H1 (cell line): ENCODE data around the gene CDX2. TPM values are rescaled to one million over a fixed set of nuclear protein-coding genes. Genes with fewer than 3 reads are reported as not detected.

Experiments used
- ATF3 ChIP-seq: IDR thresholded peaks from 2 replicates; pipeline ENCODE4 v1.6.1; 2011; ENCODE audit warnings: low read depth, mild to moderate bottlenecking, low read length; ENCODE audit not compliant: insufficient read depth
- KDM1A ChIP-seq: fragments of 200-600, 300-600 bp; sonication (generic); IDR thresholded peaks from 2 replicates; pipeline ENCODE4 v1.7.1; 2016; ENCODE audit warnings: mild to moderate bottlenecking, low read length, borderline replicate concordance
- KDM5A ChIP-seq: fragments of 200-600 bp; IDR thresholded peaks from 2 replicates; pipeline ENCODE4 v1.7.1; 2012; ENCODE audit warnings: mild to moderate bottlenecking, low read length, inconsistent platforms, mixed read lengths
- MAX ChIP-seq: IDR thresholded peaks from 2 replicates; pipeline ENCODE4 v1.6.1; 2012; ENCODE audit warnings: inconsistent platforms
- RNF2 ChIP-seq: fragments of 200-900, 300-1000 bp; sonication (generic); IDR thresholded peaks from 2 replicates; pipeline ENCODE4 v1.7.1; 2016; ENCODE audit warnings: borderline replicate concordance, low read depth, mild to moderate bottlenecking, antibody characterized with exemption, low read length; ENCODE audit not compliant: poor library complexity, severe bottlenecking; ENCODE audit errors: missing control alignments
- SIX5 ChIP-seq: IDR thresholded peaks from 2 replicates; pipeline ENCODE4 v1.6.1; 2011; ENCODE audit warnings: mild to moderate bottlenecking, low read depth, low read length
- SP2 ChIP-seq: IDR thresholded peaks from 2 replicates; pipeline ENCODE4 v1.6.1; 2012; ENCODE audit warnings: mild to moderate bottlenecking, low read length, inconsistent platforms
- ZNF274 ChIP-seq: IDR thresholded peaks from 2 replicates; pipeline ENCODE4 v1.7.0; 2012; ENCODE audit warnings: low read length, borderline replicate concordance; ENCODE audit errors: extremely low read depth
- polyA plus RNA-seq, 7 experiments: library from polyadenylated mRNA; depleted of rRNA in 3 of 7; stranded (reverse) in 5 of 7; unstranded in 2 of 7; fragments of >200 nt in 5 of 7; fragments of 200-250 nt in 2 of 7; gene quantifications; 1 replicate in 5 of 7; 2 replicates in 1 of 7; 4 replicates in 1 of 7; pipeline versions ENCODE4 v1.2.1 to v1.2.3, GENCODE V29; 2011 to 2013; ENCODE audit warnings: missing spikeins in 2 of 7, mixed read lengths in 2 of 7
- total RNA-seq: library from RNA; stranded (reverse); fragmentation: NEBNext Ultra II Directional; extraction: Animal tissue kit (Norgen Biotek cat#: 25700); gene quantifications from 2 replicates; pipeline ENCODE4 v1.2.1, GENCODE V29; 2021
- TF ChIP-seq, protein P1 (sequence below), 3 experiments: IDR thresholded peaks; 1 replicate in 2 of 3; 2 replicates in 1 of 3; pipeline versions ENCODE4 v1.5.1 to v1.6.1; 2011; ENCODE audit warnings: low read length in 3 of 3, mild to moderate bottlenecking in 3 of 3, inconsistent platforms in 2 of 3, low read depth in 1 of 3, moderate library complexity in 1 of 3; ENCODE audit not compliant: insufficient read depth in 1 of 3; ENCODE audit errors: control extremely low read depth in 1 of 3

CDX2 gene
- total and polyA plus RNA-seq, 2 of the 8 experiments (the other 6 are each of a cell fraction or from before 2014, with no cell fraction given) = 0.09 TPM; not detected in 1

DNA sequence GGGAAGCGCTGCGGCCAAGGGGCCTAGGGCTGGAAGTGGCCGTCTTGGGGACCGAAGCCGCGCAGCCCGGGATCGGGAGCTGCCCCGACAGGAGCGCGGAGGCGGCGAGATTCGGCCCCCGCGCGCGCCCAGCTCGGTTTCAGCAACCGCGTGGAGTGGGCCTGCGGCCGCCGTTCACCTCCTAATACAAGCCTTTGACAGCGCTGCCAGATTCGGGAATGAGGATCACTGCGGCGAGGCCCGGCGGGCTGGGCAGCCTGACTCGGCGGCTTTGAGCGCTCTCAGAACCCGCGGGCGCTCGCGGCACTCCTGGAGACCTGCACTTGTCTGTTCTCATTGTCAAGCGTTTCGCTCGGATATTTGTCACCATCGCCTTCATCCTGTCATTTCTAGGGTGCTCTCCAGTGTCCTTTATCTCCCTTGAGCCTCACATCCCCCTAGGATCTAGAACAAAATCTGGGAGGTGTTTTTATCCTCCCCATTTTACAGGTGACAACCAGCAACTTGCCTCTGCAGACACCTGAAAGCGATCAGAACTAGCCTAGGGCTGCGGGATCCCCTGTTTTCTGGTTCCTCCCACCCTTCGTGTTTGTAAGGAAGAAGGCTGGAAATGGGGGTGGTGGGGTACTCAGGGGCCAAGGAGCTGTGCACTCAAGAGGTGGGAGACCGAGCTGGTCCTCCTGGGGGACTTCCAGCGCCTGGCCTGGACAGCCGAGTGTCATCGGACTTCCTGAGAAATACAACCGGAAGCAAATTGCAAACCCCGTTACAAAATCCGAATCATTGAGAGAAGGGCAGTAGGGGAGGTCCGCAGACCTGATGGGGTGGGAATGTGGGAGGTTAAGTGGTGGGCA lies 1.5 kb upstream of the CDX2 start (continued):
- TF ChIP-seq SP2 (no peak), MAX (no peak), ATF3 (no peak), KDM1A (no peak), KDM5A (no peak), SIX5 (no peak), RNF2 (peak; percentile 93), ZNF274 (no peak)
- TF ChIP-seq, protein P1, sequence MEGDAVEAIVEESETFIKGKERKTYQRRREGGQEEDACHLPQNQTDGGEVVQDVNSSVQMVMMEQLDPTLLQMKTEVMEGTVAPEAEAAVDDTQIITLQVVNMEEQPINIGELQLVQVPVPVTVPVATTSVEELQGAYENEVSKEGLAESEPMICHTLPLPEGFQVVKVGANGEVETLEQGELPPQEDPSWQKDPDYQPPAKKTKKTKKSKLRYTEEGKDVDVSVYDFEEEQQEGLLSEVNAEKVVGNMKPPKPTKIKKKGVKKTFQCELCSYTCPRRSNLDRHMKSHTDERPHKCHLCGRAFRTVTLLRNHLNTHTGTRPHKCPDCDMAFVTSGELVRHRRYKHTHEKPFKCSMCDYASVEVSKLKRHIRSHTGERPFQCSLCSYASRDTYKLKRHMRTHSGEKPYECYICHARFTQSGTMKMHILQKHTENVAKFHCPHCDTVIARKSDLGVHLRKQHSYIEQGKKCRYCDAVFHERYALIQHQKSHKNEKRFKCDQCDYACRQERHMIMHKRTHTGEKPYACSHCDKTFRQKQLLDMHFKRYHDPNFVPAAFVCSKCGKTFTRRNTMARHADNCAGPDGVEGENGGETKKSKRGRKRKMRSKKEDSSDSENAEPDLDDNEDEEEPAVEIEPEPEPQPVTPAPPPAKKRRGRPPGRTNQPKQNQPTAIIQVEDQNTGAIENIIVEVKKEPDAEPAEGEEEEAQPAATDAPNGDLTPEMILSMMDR (IDR thresholded peaks at IDR 0.05; ENCODE audit: control extremely low read depth in 1 of 3, insufficient read depth in 1 of 3, low read depth in 1 of 3, low read length in 3 of 3) = no peak
